K562 (cell line): ENCODE data around the gene DLGAP1. TPM values are rescaled to one million over a fixed set of nuclear protein-coding genes. Genes with fewer than 3 reads are reported as not detected.

Experiments used
- ATAC-seq: fragments of 200-7000 bp; cut with Tn5 transposase; 3 replicates; pipeline ENCODE4 v1.9.1; 2020; ENCODE audit warnings: moderate library complexity
- BruUV-seq: library from RNA; stranded (reverse); fragments of 400-500 nt; replicated peaks from 2 replicates; lab custom pipeline; 2021; lab: Mats Ljungman, UMichigan
- CTCF ChIA-PET: fragments of 300-600 bp; formaldehyde crosslinking; extraction: SDS; loops from one replicate; lab custom pipeline; 2021; ENCODE audit warnings: low intra/inter-chr PET ratio; lab: Yijun Ruan, JAX
- POLR2A ChIA-PET: fragments of 300-600, 350-650 bp; sonication (Branson Sonifier 250); formaldehyde crosslinking; extraction: SDS; loops from one replicate; lab custom pipeline; 2021; ENCODE audit warnings: antibody characterized with exemption, inconsistent platforms; lab: Yijun Ruan, JAX
- DNase-seq, 4 experiments: peaks; one replicate each; pipeline versions ENCODE4 v3.0.0 to v3.0.0-alpha.2; 2011 to 2018; ENCODE audit warnings: low spot score in 3 of 4, mixed read lengths in 3 of 4; ENCODE audit errors: extremely low read depth in 1 of 4
- FAIRE-seq: peaks from 2 replicates; lab custom pipeline; 2011; peaks lifted over from hg19 to GRCh38; lab: Jason Lieb, UNC
- H2AFZ ChIP-seq: 2 replicates; pipeline ENCODE4 v1.6.0; 2011; ENCODE audit warnings: low read depth, low read length, control low read depth, inconsistent platforms
- H3K27ac ChIP-seq: fragments of 200-600 bp; 3 replicates; pipeline ENCODE4 v1.8.0; 2011; ENCODE audit warnings: low read depth, mild to moderate bottlenecking, control low read depth, inconsistent platforms, low read length, moderate library complexity, mixed read lengths; ENCODE audit errors: extremely low read depth
- H3K27me3 ChIP-seq, 2 experiments: fragments of 300-600 bp in 1 of 2; 2 replicates in 1 of 2; 3 replicates in 1 of 2; pipeline versions ENCODE4 v1.6.0 to v1.8.0; 2011; ENCODE audit warnings: inconsistent platforms in 2 of 2, low read length in 2 of 2, mild to moderate bottlenecking in 1 of 2, mixed read lengths in 1 of 2, moderate library complexity in 1 of 2; ENCODE audit not compliant: control insufficient read depth in 2 of 2, insufficient read depth in 2 of 2
- H3K36me3 ChIP-seq: fragments of 300-600 bp; 3 replicates; pipeline ENCODE4 v1.8.0; 2011; ENCODE audit warnings: mild to moderate bottlenecking, low read length, inconsistent platforms; ENCODE audit not compliant: control insufficient read depth, insufficient read depth
- H3K4me1 ChIP-seq, 2 experiments: fragments of 200-600 bp in 1 of 2; replicated peaks in 1 of 2; 2 replicates in 1 of 2; 3 replicates in 1 of 2; pipeline versions ENCODE4 v1.5.1 to v1.8.0; 2011; ENCODE audit warnings: inconsistent platforms in 2 of 2, low read length in 2 of 2, mild to moderate bottlenecking in 1 of 2, mixed read lengths in 1 of 2, moderate library complexity in 1 of 2; ENCODE audit not compliant: control insufficient read depth in 2 of 2, insufficient read depth in 2 of 2
- H3K4me2 ChIP-seq: 2 replicates; pipeline ENCODE4 v1.6.1; 2011; ENCODE audit warnings: low read length, control low read depth, inconsistent platforms, mixed read lengths; ENCODE audit not compliant: insufficient read depth
- H3K4me3 ChIP-seq: fragments of 200-600 bp; sonication (generic), shearing (Covaris generic); 2 replicates; pipeline ENCODE4 v1.5.1; 2016; ENCODE audit warnings: control low read depth, inconsistent platforms
- H3K79me2 ChIP-seq: fragments of 200-600 bp; 3 replicates; pipeline ENCODE4 v1.8.0; 2011; ENCODE audit warnings: low read length, inconsistent platforms; ENCODE audit not compliant: control insufficient read depth, insufficient read depth
- H3K9ac ChIP-seq, 2 experiments: 2 replicates each; pipeline versions ENCODE4 v1.6.0 to v1.6.1; 2011; ENCODE audit warnings: low read depth in 2 of 2, low read length in 2 of 2, control low read depth in 1 of 2, inconsistent platforms in 1 of 2, mild to moderate bottlenecking in 1 of 2, mixed read lengths in 1 of 2; ENCODE audit not compliant: insufficient read depth in 1 of 2
- H3K9me1 ChIP-seq: one replicate; pipeline ENCODE4 v1.6.0; 2011; ENCODE audit warnings: inconsistent platforms, mild to moderate bottlenecking, low read length, moderate library complexity; ENCODE audit not compliant: control insufficient read depth, insufficient read depth
- H3K9me3 ChIP-seq: replicated peaks from 2 replicates; pipeline ENCODE4 v1.5.1; 2011; ENCODE audit warnings: low read depth, low read length, inconsistent platforms; ENCODE audit not compliant: control insufficient read depth, insufficient read depth
- H4K20me1 ChIP-seq: replicated peaks from 2 replicates; pipeline ENCODE4 v1.6.1; 2011; ENCODE audit warnings: low read length, inconsistent platforms, mixed read lengths; ENCODE audit not compliant: control insufficient read depth, insufficient read depth
- E2F8 ChIP-seq: fragments of 450-650 bp; IDR thresholded peaks from 2 replicates; pipeline ENCODE4 v1.7.1; 2018; ENCODE audit warnings: mild to moderate bottlenecking, low read depth; ENCODE audit not compliant: partially characterized antibody
- GTF2E2 ChIP-seq: fragments of 200-800 bp; sonication (Bioruptor generic); IDR thresholded peaks from 2 replicates; pipeline ENCODE4 v1.6.1; 2016; ENCODE audit warnings: missing genetic modification characterization, missing compliant biosample characterization
- HMGXB4 ChIP-seq: sonication (generic); formaldehyde crosslinking; IDR thresholded peaks from 2 replicates; pipeline ENCODE4 v1.8.1; 2023; ENCODE audit warnings: mild to moderate bottlenecking, missing genetic modification reagents
- KLF10 ChIP-seq: fragments of 250-450 bp; sonication (Bioruptor Pico); IDR thresholded peaks from 2 replicates; pipeline ENCODE4 v1.6.1; 2021; ENCODE audit warnings: matching md5 sums
- MTA2 ChIP-seq: fragments of 450-650 bp; IDR thresholded peaks from 2 replicates; pipeline ENCODE4 v1.6.1; 2016; ENCODE audit warnings: low read depth
- SIX5 ChIP-seq, 2 experiments: IDR thresholded peaks; 2 replicates each; pipeline ENCODE4 v1.6.1; 2011; ENCODE audit warnings: low read length in 2 of 2, borderline replicate concordance in 1 of 2, low read depth in 1 of 2, mild to moderate bottlenecking in 1 of 2, moderate library complexity in 1 of 2; ENCODE audit not compliant: insufficient read depth in 1 of 2
- TAF7 ChIP-seq: fragments of 450-650 bp; IDR thresholded peaks from 2 replicates; pipeline ENCODE4 v1.6.1; 2016; ENCODE audit warnings: missing genetic modification characterization, missing compliant biosample characterization
- ZBTB34 ChIP-seq: fragments of 250-450 bp; sonication (Bioruptor Pico); IDR thresholded peaks from 2 replicates; pipeline ENCODE4 v1.8.0; 2021; ENCODE audit warnings: mild to moderate bottlenecking, moderate library complexity
- ZNF124 ChIP-seq: sonication (generic); formaldehyde crosslinking; IDR thresholded peaks from 2 replicates; pipeline ENCODE4 v1.8.1; 2022; ENCODE audit warnings: missing genetic modification reagents
- ZNF197 ChIP-seq: fragments of 200-800 bp; sonication (Bioruptor generic); IDR thresholded peaks from 2 replicates; pipeline ENCODE4 v1.6.1; 2016; ENCODE audit warnings: low read depth, missing genetic modification characterization, missing compliant biosample characterization
- ZNF398 ChIP-seq: fragments of 250-450 bp; sonication (Bioruptor Pico); IDR thresholded peaks from 2 replicates; pipeline ENCODE4 v1.8.0; 2021; ENCODE audit warnings: moderate library complexity, mild to moderate bottlenecking, inconsistent platforms
- ZNF79 ChIP-seq: fragments of 250-450 bp; sonication (Bioruptor Pico); IDR thresholded peaks from 2 replicates; pipeline ENCODE4 v1.4.0; 2020; ENCODE audit warnings: low read depth, mild to moderate bottlenecking, moderate library complexity
- WGBS: fragments of 100-300 bp; shearing (Covaris generic); methylation state at CpG from one replicate; pipeline ENCODE4 v1.1.6; 2016; ENCODE audit warnings: low coverage, mixed read lengths; ENCODE audit not compliant: insufficient coverage; ENCODE audit errors: missing lambda C conversion rate; 5-methylcytosine and 5-hydroxymethylcytosine counted together
- in situ Hi-C: fragments of 300-500 bp; cut with MboI; formaldehyde crosslinking; loops from 4 replicates; pipeline ENCODE4 v1.15.0; 2018; ENCODE audit warnings: inconsistent platforms, mixed read lengths
- intact Hi-C: fragments of 100-400 bp; cut with micrococcal nuclease; formaldehyde crosslinking; loops from 2 replicates; pipeline ENCODE4 v1.14.2; 2022
- polyA plus RNA-seq, 8 experiments: library from polyadenylated mRNA; depleted of rRNA in 4 of 8; stranded (reverse) in 5 of 8; unstranded in 3 of 8; fragments of >200 nt; fragmentation: Nextera tagmentation in 2 of 8; fragmentation: Illumina TruSeq in 1 of 8; extraction: Ambion mirVana in 2 of 8; extraction: Trizol in 1 of 8; gene quantifications; 2 replicates each; pipeline versions ENCODE4 v1.2.1 to v1.2.3, GENCODE V29; 2011 to 2014; ENCODE audit warnings: inconsistent platforms in 1 of 8, missing spikeins in 1 of 8
- total RNA-seq, 7 experiments: library from RNA; depleted of rRNA in 6 of 7; stranded (reverse); fragments of >200 nt in 6 of 7; fragmentation: Illumina TruSeq in 2 of 7; extraction: Trizol in 2 of 7; gene quantifications; 2 replicates each; pipeline versions ENCODE4 v1.2.1 to v1.2.3, GENCODE V29; 2011 to 2021; ENCODE audit warnings: low replicate concordance in 1 of 7

The DLGAP1 gene
- total and polyA plus RNA-seq, 9 of the 15 experiments (the other 6 are each of a cell fraction or from before 2014, with no cell fraction given), result 0.04 to 0.22 (median 0.08) TPM

- Histone ChIP-seq H3K4me2 (peak overlapping the region; percentile 99), H2AFZ (peak overlapping the region; percentile 12), H3K9me3 (no peaks in the 10 kb centered on the region), H3K9ac (peak overlapping the region; percentile 92 to 95), H4K20me1 (peaks cover 14% of the 10 kb centered on the region), H3K36me3 (peaks cover 19% of the 10 kb centered on the region), H3K4me3 (peak overlapping the region; percentile 87), H3K4me1 (peaks cover 11 to 34% of the 10 kb centered on the region in 2 experiments), H3K27me3 (no peaks in the 10 kb centered on the region), H3K27ac (peak overlapping the region; percentile 86), H3K79me2 (peaks cover 95% of the 10 kb centered on the region), H3K9me1 (no peaks in the 10 kb centered on the region)
- ChIA-PET CTCF (interaction anchor here (1.1 to 1.8 kb wide), 3 partner anchors 142 to 170 kb away, joined by 3 to 5 read pairs (median 3); no protein-coding TSS in a partner anchor), POLR2A (interaction anchor here (0.9 to 6.6 kb wide), 14 partner anchors 10 to 214 kb away, joined by 3 to 44 read pairs (median 4); no protein-coding TSS in a partner anchor)
- in situ Hi-C loops (loop anchor here (5.0 to 10.0 kb wide), 4 partner anchors 146 to 517 kb away; no protein-coding TSS in a partner anchor), intact Hi-C loops (loop anchor here (2.0 kb wide), 1 partner anchor 143 kb away; no protein-coding TSS in a partner anchor)
- peak; percentile 81 for FAIRE-seq
- peak; percentile 89 to 97 (median 90) for DNase-seq
- whole genome bisulfite sequencing, result under 1% methylated on average over 50 of the region's 50 CpGs
- ATAC-seq, result peak; percentile 9
- BruUV-seq, result TSS peak; percentile 18
- no peak for TF ChIP-seq ZNF398
- 0 out of 2 replicates have a peak, but pooled peaks have one; percentile 20 for TF ChIP-seq TAF7 (tag)
- TF ChIP-seq E2F8, result no peak
- 0 out of 2 replicates have a peak, but pooled peaks have one; percentile 39 for TF ChIP-seq ZNF79 (CRISPR knock-in tag)
- TF ChIP-seq ZNF197, result no peak
- TF ChIP-seq HMGXB4 (CRISPR knock-in tag), result no peak
- no peak for TF ChIP-seq MTA2
- TF ChIP-seq ZBTB34 (CRISPR knock-in tag), result no peak
- no peak for TF ChIP-seq GTF2E2
- TF ChIP-seq KLF10 (CRISPR knock-in tag), result no peak; the same call in 1 of the 2 replicates
- TF ChIP-seq SIX5 (IDR thresholded peaks at IDR 0.05; ENCODE audit: borderline replicate concordance in 1 of 2, insufficient read depth in 1 of 2, low read depth in 1 of 2, low read length in 2 of 2), result no peak
- no peak for TF ChIP-seq ZNF124 (CRISPR knock-in tag)
Observed at GRCh38 chr18:3451183-3451988, 1003.7 kb downstream of the DLGAP1 start.
